H54 (cell line): ENCODE data around the gene UTRN.

ENCODE experiments used
- DNase-seq: peaks from one replicate; pipeline ENCODE4 v3.0.0; 2011; ENCODE audit warnings: low spot score, mixed read lengths; ENCODE audit not compliant: insufficient read length
- FAIRE-seq: peaks from 3 replicates; lab custom pipeline; 2011; peaks lifted over from hg19 to GRCh38; lab: Jason Lieb, UNC
- POLR2A ChIP-seq: IDR thresholded peaks from 2 replicates; pipeline ENCODE4 v1.6.1; 2011; ENCODE audit warnings: low read depth, mild to moderate bottlenecking, low read length

The UTRN gene

DNA sequence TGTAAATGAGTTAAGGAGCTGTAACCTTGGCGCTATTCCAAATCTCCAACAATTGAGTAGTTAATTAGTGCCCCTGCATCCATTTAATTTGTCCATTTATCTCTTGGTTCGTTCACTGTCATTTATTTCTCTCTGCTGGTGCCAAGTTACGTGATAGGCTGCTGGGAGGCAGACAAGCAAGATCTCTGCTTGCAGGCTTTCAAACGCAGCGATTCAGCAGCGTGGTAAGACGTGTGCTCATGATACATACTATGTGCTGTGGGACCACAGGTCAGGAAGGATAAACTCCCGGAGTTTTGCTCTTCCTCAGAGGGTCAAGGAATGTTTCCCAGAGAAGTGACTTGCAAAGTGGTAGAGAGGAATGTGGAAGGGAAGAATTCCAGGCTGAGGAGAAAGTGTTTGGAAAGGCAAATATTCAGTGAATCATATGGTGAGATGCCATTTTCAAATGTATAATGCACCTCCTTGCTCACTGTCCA lies 46.4 kb downstream of the UTRN start:
- TF ChIP-seq POLR2A: no peak
- FAIRE-seq: no peak
- peak; percentile 3 for DNase-seq

DNA sequence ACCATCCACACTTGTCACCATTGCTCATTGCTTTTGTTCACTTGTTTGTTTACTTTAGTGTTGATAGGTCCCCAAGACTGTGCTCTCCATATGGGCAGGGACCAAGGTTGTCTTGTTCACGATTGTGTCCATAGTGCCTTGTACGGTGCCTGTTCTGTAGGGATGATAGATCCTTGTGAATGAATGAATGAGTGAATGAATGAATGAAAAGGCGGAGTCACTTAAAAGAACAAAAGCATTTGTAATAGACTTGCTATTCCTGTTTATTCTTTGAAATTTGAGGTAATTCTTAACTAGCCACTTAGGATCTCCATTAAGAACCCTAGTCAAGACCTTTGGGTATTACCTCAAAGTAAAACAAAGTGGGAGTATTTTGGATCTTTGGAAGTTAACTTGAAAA lies 47.0 kb downstream of the UTRN start:
- DNase-seq (no peak), FAIRE-seq (no peak)
- TF ChIP-seq POLR2A: no peak

DNA sequence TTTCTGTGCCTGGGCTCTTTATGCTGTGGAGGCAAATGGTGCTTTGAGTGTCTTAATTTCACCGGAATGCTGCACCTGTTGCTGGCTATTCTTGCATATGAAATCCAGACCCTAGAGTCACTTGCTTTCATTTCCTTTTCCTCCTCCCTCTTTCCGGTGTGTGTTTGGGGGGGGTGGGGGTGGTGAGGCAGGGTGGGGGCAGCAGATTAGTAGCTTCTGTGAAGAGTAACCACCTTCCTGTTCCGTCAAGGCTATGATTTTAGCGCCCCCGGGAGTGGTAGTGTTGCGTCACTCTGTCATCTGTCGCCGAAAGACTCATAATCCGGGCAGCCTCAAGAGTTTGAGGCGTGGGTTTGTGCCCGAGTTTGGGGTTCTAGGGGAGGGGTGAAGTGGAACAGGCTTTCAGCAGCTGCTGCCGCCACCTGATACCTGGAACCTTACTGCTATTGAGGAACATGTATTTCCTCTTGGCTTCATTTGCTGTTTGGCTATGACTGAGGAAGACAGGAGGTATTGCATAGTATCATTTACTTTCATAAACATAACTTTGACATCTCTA lies 49.1 kb downstream of the UTRN start:
- FAIRE-seq (no peak), DNase-seq (no peak)
- no peak for TF ChIP-seq POLR2A
